SU-DHL-6 (cell line): Measurements from ENCODE around the gene NUP85.

Source experiments
- H2AFZ ChIP-seq: fragments of 200-600 bp; sonication (generic); 2 replicates; pipeline ENCODE4 v1.6.1; 2014; ENCODE audit warnings: low read depth, mild to moderate bottlenecking, moderate library complexity, mixed read lengths, antibody characterized with exemption, low read length; ENCODE audit not compliant: severe bottlenecking
- H3F3A ChIP-seq: fragments of 200-600 bp; shearing (Covaris generic); 2 replicates; pipeline ENCODE4 v1.6.0; 2016; ENCODE audit warnings: antibody characterized with exemption, mild to moderate bottlenecking; ENCODE audit not compliant: insufficient read depth
- H3K27ac ChIP-seq: fragments of 200-600 bp; sonication (generic); 2 replicates; pipeline ENCODE4 v1.5.1; 2016; ENCODE audit warnings: low read depth, mild to moderate bottlenecking, low read length, moderate library complexity, mixed read lengths
- H3K27me3 ChIP-seq: fragments of 200-600 bp; sonication (generic), shearing (Covaris generic); 2 replicates; pipeline ENCODE4 v1.6.0; 2014; ENCODE audit warnings: mild to moderate bottlenecking, low read length
- H3K36me3 ChIP-seq: fragments of 200-600 bp; sonication (generic); 2 replicates; pipeline ENCODE4 v1.6.1; 2014; ENCODE audit warnings: mild to moderate bottlenecking, low read length, mixed read lengths
- H3K4me2 ChIP-seq: fragments of 300-600, 200-600 bp; shearing (Covaris generic), sonication (generic); 2 replicates; pipeline ENCODE4 v1.6.0; 2014; ENCODE audit warnings: low read length, low read depth, mild to moderate bottlenecking; ENCODE audit not compliant: poor library complexity, severe bottlenecking
- H3K4me3 ChIP-seq: fragments of 200-600 bp; sonication (generic); 2 replicates; pipeline ENCODE4 v1.5.1; 2014; ENCODE audit warnings: antibody characterized with exemption, low read length, mild to moderate bottlenecking, mixed read lengths; ENCODE audit not compliant: insufficient read depth, poor library complexity, severe bottlenecking
- H3K79me2 ChIP-seq: fragments of 200-600 bp; sonication (generic); 2 replicates; pipeline ENCODE4 v1.6.1; 2014; ENCODE audit warnings: mild to moderate bottlenecking, low read length, moderate library complexity; ENCODE audit not compliant: insufficient read depth
- H3K9ac ChIP-seq: fragments of 200-600 bp; sonication (generic); 2 replicates; pipeline ENCODE4 v1.7.0; 2014; ENCODE audit warnings: mild to moderate bottlenecking, low read length
- H3K9me2 ChIP-seq: fragments of 200-600 bp; sonication (generic); replicated peaks from 2 replicates; pipeline ENCODE4 v1.6.1; 2014; ENCODE audit warnings: low read length; ENCODE audit not compliant: insufficient read depth
- H3K9me3 ChIP-seq: fragments of 200-600 bp; sonication (generic); 2 replicates; pipeline ENCODE4 v1.6.1; 2014; ENCODE audit warnings: low read length, mixed read lengths; ENCODE audit not compliant: insufficient read depth
- H4K20me1 ChIP-seq: fragments of 200-600 bp; sonication (generic); 2 replicates; pipeline ENCODE4 v1.6.1; 2014; ENCODE audit warnings: low read depth, mild to moderate bottlenecking, antibody characterized with exemption, low read length, moderate library complexity, mixed read lengths
- EZH2phosphoT487 ChIP-seq: fragments of 200-600 bp; sonication (generic), shearing (Covaris generic); conservative IDR thresholded peaks from 2 replicates; pipeline ENCODE4 v1.6.1; 2018; ENCODE audit warnings: mild to moderate bottlenecking, antibody characterized with exemption, low read length, moderate library complexity, mixed read lengths
- TF ChIP-seq, protein P1 (sequence below): fragments of 200-600 bp; sonication (generic); IDR thresholded peaks from one replicate; pipeline ENCODE4 v1.5.1; 2017; ENCODE audit warnings: antibody characterized with exemption, mild to moderate bottlenecking, low read length, moderate library complexity; ENCODE audit not compliant: insufficient read depth, poor library complexity, severe bottlenecking

Gene NUP85

DNA sequence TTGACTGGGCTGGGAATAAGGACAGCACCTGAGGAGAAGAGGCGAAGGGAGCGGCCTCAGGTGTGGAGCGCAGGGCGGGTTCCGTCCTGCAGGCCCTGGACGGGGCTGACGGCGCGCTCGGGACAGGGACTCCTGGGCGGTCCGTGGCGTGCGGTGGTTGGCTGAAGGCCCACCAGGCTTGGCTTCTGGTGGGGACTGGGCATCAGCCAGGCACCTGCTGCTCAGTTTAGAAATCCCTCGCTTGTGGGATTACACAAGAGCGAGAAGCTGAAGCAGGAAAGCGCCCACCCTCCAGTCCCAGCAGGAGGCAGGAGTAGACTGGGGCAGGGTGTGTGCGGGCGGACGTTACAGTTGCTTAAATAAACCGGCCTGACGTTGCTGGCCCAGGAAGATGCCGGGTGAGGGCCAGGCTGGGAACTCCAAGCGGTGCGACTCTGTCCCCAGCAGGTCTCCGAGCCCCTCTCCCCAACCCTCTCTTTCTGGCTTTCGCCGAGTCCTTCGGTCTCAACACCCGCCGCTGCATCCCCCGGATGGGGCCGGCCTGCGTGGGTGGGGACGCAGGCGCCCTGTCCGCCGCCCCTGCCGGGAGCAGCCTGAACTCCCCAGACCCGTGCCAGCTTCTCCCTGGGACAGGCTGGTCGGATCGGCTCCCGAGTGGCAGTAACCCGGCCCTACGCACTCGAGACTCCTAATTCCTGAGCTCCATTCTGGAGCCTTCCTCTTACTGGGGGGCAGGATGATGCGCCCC, 64.9 kb downstream of the NUP85 start:
- H3K79me2 ChIP-seq = peaks cover 15% of the 10 kb centered on the region
- peaks cover 32% of the 10 kb centered on the region for H3F3A ChIP-seq
- H3K9me2 ChIP-seq = no peaks in the 10 kb centered on the region
- H2AFZ ChIP-seq = peak overlapping the region; percentile 86
- H3K4me3 ChIP-seq = peak overlapping the region; percentile 96
- no peaks in the 10 kb centered on the region for H4K20me1 ChIP-seq
- H3K4me2 ChIP-seq = peak overlapping the region; percentile 63
- no peaks in the 10 kb centered on the region for H3K9me3 ChIP-seq
- TF ChIP-seq, protein P1, sequence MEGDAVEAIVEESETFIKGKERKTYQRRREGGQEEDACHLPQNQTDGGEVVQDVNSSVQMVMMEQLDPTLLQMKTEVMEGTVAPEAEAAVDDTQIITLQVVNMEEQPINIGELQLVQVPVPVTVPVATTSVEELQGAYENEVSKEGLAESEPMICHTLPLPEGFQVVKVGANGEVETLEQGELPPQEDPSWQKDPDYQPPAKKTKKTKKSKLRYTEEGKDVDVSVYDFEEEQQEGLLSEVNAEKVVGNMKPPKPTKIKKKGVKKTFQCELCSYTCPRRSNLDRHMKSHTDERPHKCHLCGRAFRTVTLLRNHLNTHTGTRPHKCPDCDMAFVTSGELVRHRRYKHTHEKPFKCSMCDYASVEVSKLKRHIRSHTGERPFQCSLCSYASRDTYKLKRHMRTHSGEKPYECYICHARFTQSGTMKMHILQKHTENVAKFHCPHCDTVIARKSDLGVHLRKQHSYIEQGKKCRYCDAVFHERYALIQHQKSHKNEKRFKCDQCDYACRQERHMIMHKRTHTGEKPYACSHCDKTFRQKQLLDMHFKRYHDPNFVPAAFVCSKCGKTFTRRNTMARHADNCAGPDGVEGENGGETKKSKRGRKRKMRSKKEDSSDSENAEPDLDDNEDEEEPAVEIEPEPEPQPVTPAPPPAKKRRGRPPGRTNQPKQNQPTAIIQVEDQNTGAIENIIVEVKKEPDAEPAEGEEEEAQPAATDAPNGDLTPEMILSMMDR = no peak
- TF ChIP-seq EZH2phosphoT487 = no peak
- 0 out of 2 replicates have a peak, but pooled peaks cover 2% of the 10 kb centered on the region for H3K36me3 ChIP-seq
- H3K27me3 ChIP-seq = no peaks in the 10 kb centered on the region
- peak overlapping the region; percentile 100 for H3K9ac ChIP-seq
- peak overlapping the region; percentile 82 for H3K27ac ChIP-seq

DNA sequence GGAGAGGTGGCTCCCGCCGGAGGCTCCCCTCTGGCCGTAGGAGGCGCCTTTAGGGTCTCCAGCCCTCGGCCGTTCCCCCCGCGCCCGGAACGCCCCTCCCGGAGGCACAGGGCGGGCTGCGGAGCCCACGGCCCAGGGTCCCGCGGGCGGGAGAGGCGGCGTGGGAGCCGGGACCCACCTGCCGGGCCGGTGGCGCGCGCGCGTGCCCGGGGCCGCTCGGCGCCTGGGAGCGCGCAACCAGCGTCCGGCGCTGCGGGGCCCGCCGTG, 65.4 kb downstream of the NUP85 start, which contains the start of gene MIF4GD:
Gene MIF4GD, minus strand, starts transcription at position 266 of the 267 bp plus-strand sequence. CDS start 1,036 bp downstream, outside the sequence.
- no peaks in the 10 kb centered on the region for H3K9me2 ChIP-seq
- H3K27me3 ChIP-seq = no peaks in the 10 kb centered on the region
- peak within 1 kb of the TSS; percentile 63 for H3K4me2 ChIP-seq
- H3K27ac ChIP-seq = peak within 1 kb of the TSS; percentile 82
- no peaks in the 10 kb centered on the region for H3K9me3 ChIP-seq
- no peak for TF ChIP-seq EZH2phosphoT487
- TF ChIP-seq, protein P1 = no peak
- H3F3A ChIP-seq = peaks cover 33% of the 10 kb centered on the region
- H3K79me2 ChIP-seq = peaks cover 15% of the 10 kb centered on the region
- 0 out of 2 replicates have a peak, but pooled peaks cover 2% of the 10 kb centered on the region for H3K36me3 ChIP-seq
- peak within 1 kb of the TSS; percentile 100 for H3K9ac ChIP-seq
- H3K4me3 ChIP-seq = peak within 1 kb of the TSS; percentile 96
- no peaks in the 10 kb centered on the region for H4K20me1 ChIP-seq
- peak within 1 kb of the TSS; percentile 86 for H2AFZ ChIP-seq

DNA sequence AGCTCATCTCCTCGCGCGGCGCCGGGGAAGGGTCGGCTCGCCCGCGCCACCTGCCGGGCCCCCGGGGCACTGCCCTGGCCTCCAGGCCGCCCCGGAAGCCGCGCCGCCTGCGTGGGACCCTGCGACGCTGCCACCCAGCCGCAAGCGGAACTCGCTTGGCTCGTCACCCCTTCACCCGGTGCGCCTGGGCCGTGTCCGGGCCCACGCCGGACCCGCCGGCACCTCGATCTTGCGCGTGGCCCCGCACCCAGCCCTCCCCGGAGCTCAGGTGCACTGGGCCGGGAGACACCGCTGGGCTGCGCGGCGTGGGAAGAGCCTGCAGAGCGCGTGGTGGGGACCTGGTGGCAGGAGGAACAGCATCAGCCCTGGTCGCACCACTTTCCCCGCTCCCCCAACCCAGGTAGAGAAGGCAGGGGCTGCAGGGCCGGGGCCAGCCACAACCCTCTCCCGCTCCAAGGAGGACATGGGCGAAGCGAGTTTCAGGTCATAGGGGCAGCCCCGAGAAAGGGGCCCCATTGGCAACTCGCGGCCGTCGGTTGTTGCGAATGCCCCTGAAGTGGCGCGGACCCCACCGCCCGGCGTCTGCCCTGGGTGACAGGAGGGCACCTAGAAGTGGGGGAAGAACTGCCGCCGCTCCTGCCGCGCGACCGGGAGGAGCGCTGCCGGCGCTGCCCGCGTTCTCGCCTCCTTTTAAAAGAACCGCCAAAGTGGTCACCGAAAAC, 65.9 kb downstream of the NUP85 start:
- peak overlapping the region; percentile 54 for H3K4me2 ChIP-seq
- H3K9me2 ChIP-seq = no peaks in the 10 kb centered on the region
- 0 out of 2 replicates have a peak, but pooled peaks cover 2% of the 10 kb centered on the region for H3K36me3 ChIP-seq
- H3K27ac ChIP-seq = peak overlapping the region; percentile 82
- H4K20me1 ChIP-seq = no peaks in the 10 kb centered on the region
- no peaks in the 10 kb centered on the region for H3K9me3 ChIP-seq
- no peak for TF ChIP-seq EZH2phosphoT487
- TF ChIP-seq, protein P1 = peak; percentile 42
- H2AFZ ChIP-seq = peak overlapping the region; percentile 79
- H3K79me2 ChIP-seq = peaks cover 15% of the 10 kb centered on the region
- H3K4me3 ChIP-seq = peak overlapping the region; percentile 94
- no peaks in the 10 kb centered on the region for H3K27me3 ChIP-seq
- peak overlapping the region; percentile 100 for H3K9ac ChIP-seq
- H3F3A ChIP-seq = peaks cover 33% of the 10 kb centered on the region
